GM23248 (cell line): ENCODE results near the gene PHLDA3. TPM values are rescaled to one million over a fixed set of nuclear protein-coding genes. Genes with fewer than 3 reads are reported as not detected.
"Not testable (repeated sequence)": the region's sequence is repeated elsewhere in the genome, so short reads cannot be mapped to it uniquely, and the experiment has no call there.

ENCODE experiments used
- DNase-seq: peaks from one replicate; pipeline ENCODE4 v3.0.0-alpha.2; 2015
- H2AFZ ChIP-seq: fragments of 200-600 bp; sonication (generic); 2 replicates; pipeline ENCODE4 v1.6.1; 2016; ENCODE audit warnings: antibody characterized with exemption
- H3F3A ChIP-seq: fragments of 200-600 bp; sonication (generic); 2 replicates; pipeline ENCODE4 v1.6.1; 2016; ENCODE audit warnings: mild to moderate bottlenecking, antibody characterized with exemption, mixed run types; ENCODE audit not compliant: insufficient read depth
- H3K27ac ChIP-seq: fragments of 200-600 bp; sonication (generic); 2 replicates; pipeline ENCODE4 v1.5.1; 2016; ENCODE audit warnings: mild to moderate bottlenecking
- H3K27me3 ChIP-seq: fragments of 200-600 bp; sonication (generic); replicated peaks from 2 replicates; pipeline ENCODE4 v1.6.1; 2016; ENCODE audit warnings: mild to moderate bottlenecking; ENCODE audit not compliant: insufficient read depth
- H3K36me3 ChIP-seq: fragments of 200-600 bp; sonication (generic); 2 replicates; pipeline ENCODE4 v1.6.1; 2016; ENCODE audit warnings: low read depth, mild to moderate bottlenecking
- H3K4me1 ChIP-seq: fragments of 200-600 bp; sonication (generic); 2 replicates; pipeline ENCODE4 v1.6.1; 2016; ENCODE audit warnings: mild to moderate bottlenecking; ENCODE audit not compliant: insufficient read depth
- H3K4me2 ChIP-seq: fragments of 200-600 bp; sonication (generic); one replicate; pipeline ENCODE4 v1.6.1; 2016; ENCODE audit warnings: mild to moderate bottlenecking; ENCODE audit not compliant: unreplicated experiment
- H3K4me3 ChIP-seq: fragments of 200-600 bp; sonication (generic); 2 replicates; pipeline ENCODE4 v1.5.1; 2016; ENCODE audit warnings: mild to moderate bottlenecking
- H3K79me2 ChIP-seq: fragments of 200-600 bp; sonication (generic); 2 replicates; pipeline ENCODE4 v1.6.1; 2016; ENCODE audit warnings: mild to moderate bottlenecking; ENCODE audit not compliant: insufficient read depth
- H3K9ac ChIP-seq: fragments of 200-600 bp; sonication (generic); 2 replicates; pipeline ENCODE4 v1.6.1; 2016; ENCODE audit warnings: mild to moderate bottlenecking
- H3K9me2 ChIP-seq: fragments of 200-600 bp; sonication (generic); 2 replicates; pipeline ENCODE4 v1.6.1; 2016; ENCODE audit warnings: mixed run types, mild to moderate bottlenecking, moderate library complexity; ENCODE audit not compliant: insufficient read depth
- H3K9me3 ChIP-seq: fragments of 200-600 bp; sonication (generic); one replicate; pipeline ENCODE4 v1.6.1; 2017; ENCODE audit warnings: low read depth
- H4K20me1 ChIP-seq: fragments of 200-600 bp; sonication (generic); 2 replicates; pipeline ENCODE4 v1.6.0; 2016; ENCODE audit not compliant: insufficient read depth
- EZH2 ChIP-seq: fragments of 200-600 bp; sonication (generic); IDR thresholded peaks from 2 replicates; pipeline ENCODE4 v1.6.1; 2018; ENCODE audit warnings: antibody characterized with exemption, mild to moderate bottlenecking; ENCODE audit not compliant: insufficient read depth, poor library complexity, severe bottlenecking
- EZH2phosphoT487 ChIP-seq: fragments of 200-600 bp; sonication (generic); IDR thresholded peaks from 2 replicates; pipeline ENCODE4 v1.6.1; 2018; ENCODE audit warnings: antibody characterized with exemption, moderate library complexity, mild to moderate bottlenecking, low read depth; ENCODE audit not compliant: insufficient read depth
- WGBS, 2 experiments: methylation state at CpG; one replicate each; pipeline ENCODE4 v1.1.6; 2015 to 2017; ENCODE audit warnings: low lambda C conversion rate in 2 of 2, low coverage in 1 of 2; ENCODE audit errors: missing lambda C conversion rate in 2 of 2; 5-methylcytosine and 5-hydroxymethylcytosine counted together
- in situ Hi-C: fragments of 300-500 bp; cut with MboI; formaldehyde crosslinking; loops from 2 replicates; pipeline ENCODE4 v1.15.0; 2020
- polyA plus RNA-seq: library from polyadenylated mRNA; unstranded; fragments of >200 nt; fragmentation: Nextera tagmentation; extraction: Ambion mirVana; gene quantifications from 2 replicates; pipeline ENCODE4 v1.2.1, GENCODE V29; 2016
- total RNA-seq: library from RNA; depleted of rRNA; stranded (reverse); fragments of >200 nt; shearing (Covaris generic); gene quantifications from 2 replicates; pipeline ENCODE4 v1.2.3, GENCODE V29; 2014

PHLDA3 gene
- total and polyA plus RNA-seq, 2 experiments from 2014 or later, result 112 to 162 TPM

DNA sequence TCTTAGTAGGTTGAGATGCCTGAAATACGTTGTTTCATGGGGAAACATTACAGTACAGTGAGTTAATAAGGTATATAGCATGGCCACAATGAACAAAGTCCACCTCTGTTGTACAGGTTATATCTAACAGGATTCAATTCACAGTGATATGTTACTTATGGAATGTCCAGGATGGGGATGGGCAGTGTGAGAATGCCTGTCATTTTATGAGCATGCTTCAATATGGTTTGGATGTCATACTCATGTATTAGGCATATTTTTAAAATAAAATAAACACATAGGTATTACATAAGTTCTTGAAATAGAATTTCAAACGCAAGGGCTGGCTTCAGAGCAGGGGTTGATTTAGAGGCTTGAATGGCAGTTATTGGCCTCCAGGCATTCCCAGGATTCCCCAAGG lies 6.1 kb upstream of the PHLDA3 start:
- Histone ChIP-seq H3K27me3 (no peaks in the 10 kb centered on the region), H3F3A (peaks cover 28% of the 10 kb centered on the region), H3K9me3 (no peaks in the 10 kb centered on the region), H3K79me2 (no peaks in the 10 kb centered on the region), H3K4me1 (peaks cover 44% of the 10 kb centered on the region), H3K27ac (no peak overlapping the region), H3K36me3 (no peaks in the 10 kb centered on the region), H2AFZ (no peak overlapping the region), H3K4me3 (no peak overlapping the region), H4K20me1 (no peaks in the 10 kb centered on the region), H3K9ac (no peak overlapping the region), H3K4me2 (no peak overlapping the region), H3K9me2 (no peaks in the 10 kb centered on the region)
- WGBS, 2 experiments, result 68 to 69% methylated on average over 2 of the region's 2 CpGs
- DNase-seq, result no peak
- in situ Hi-C loops, result no loop called here
- TF ChIP-seq EZH2 (no peak), EZH2phosphoT487 (no peak)

- Histone ChIP-seq H3K36me3 (no peaks in the 10 kb centered on the region), H3K4me3 (no peak overlapping the region), H2AFZ (no peak overlapping the region), H3K27me3 (no peaks in the 10 kb centered on the region), H3K9me2 (no peaks in the 10 kb centered on the region), H4K20me1 (no peaks in the 10 kb centered on the region), H3F3A (peaks cover 24% of the 10 kb centered on the region), H3K79me2 (peaks cover 6% of the 10 kb centered on the region), H3K4me2 (no peak overlapping the region), H3K9ac (no peak overlapping the region), H3K9me3 (no peaks in the 10 kb centered on the region), H3K27ac (no peak overlapping the region), H3K4me1 (peaks cover 35% of the 10 kb centered on the region)
- in situ Hi-C loops, result no loop called here
- no peak for DNase-seq
- TF ChIP-seq EZH2, result no peak
- no peak for TF ChIP-seq EZH2phosphoT487
- WGBS, 2 experiments, result 95 to 97% methylated on average over 2 of the region's 2 CpGs
Measured at GRCh38 chr1:201473296-201473695, 4.3 kb upstream of the PHLDA3 start.

DNA sequence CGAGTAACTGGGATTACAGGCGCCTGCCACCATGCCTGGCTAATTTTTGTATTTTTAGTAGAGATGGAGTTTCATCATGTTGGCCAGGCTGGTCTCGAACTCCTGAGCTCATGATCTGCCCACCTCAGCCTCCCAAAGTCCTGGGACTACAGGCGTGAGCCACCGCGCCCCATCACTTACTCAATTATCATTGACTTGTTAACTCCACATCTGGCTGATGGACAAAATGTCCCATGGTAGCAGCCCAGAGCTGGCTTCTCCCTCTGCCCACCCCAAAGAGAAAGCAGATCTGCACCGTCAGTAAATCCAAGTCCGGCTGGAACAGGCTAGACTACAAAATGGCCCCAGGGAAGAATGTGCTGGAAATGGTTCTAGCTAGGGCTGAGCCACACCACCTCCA lies 3.3 kb upstream of the PHLDA3 start:
- H3K9me3 ChIP-seq, in situ Hi-C loops: not testable (repeated sequence)

DNA sequence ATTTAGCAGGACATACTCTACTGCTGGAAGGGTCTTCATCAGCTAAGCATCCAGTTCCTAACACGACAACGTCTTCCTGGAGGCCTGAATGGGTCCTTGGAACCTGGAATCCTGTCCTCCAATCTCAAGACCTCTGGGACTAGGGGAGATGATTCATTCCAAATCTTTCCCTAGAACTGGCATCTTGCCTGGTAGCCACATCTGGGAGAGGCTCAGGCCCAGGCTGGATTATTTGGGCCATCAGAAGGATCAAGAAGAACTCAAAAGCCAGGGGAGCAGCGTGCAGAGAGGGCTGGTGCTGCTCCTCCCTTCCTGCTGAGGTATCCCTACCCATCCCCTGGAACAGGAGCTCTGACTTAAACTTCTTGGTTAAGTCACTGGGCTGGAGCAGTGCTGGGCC lies 2.8 kb upstream of the PHLDA3 start:
- Histone ChIP-seq H3K36me3 (no peaks in the 10 kb centered on the region), H2AFZ (no peak overlapping the region), H3F3A (peaks cover 19% of the 10 kb centered on the region; the same call in 1 of the 2 replicates), H3K27me3 (no peaks in the 10 kb centered on the region), H3K79me2 (peaks cover 21% of the 10 kb centered on the region), H3K27ac (no peak overlapping the region; the same call in 1 of the 2 replicates), H3K9me3 (no peaks in the 10 kb centered on the region), H3K4me1 (peaks cover 24% of the 10 kb centered on the region), H3K4me3 (no peak overlapping the region), H3K9me2 (no peaks in the 10 kb centered on the region), H3K4me2 (no peak overlapping the region), H3K9ac (no peak overlapping the region), H4K20me1 (no peaks in the 10 kb centered on the region)
- TF ChIP-seq EZH2, result no peak
- TF ChIP-seq EZH2phosphoT487, result no peak
- DNase-seq, result peak; percentile 93
- WGBS, 2 experiments, result 26 to 35% methylated on average over 3 of the region's 3 CpGs
- in situ Hi-C loops, result no loop called here

More for the DNA sequence above, 3.3 kb upstream of the PHLDA3 start:
- not testable (repeated sequence) for H4K20me1 ChIP-seq, H2AFZ ChIP-seq, DNase-seq, H3K36me3 ChIP-seq, H3K4me2 ChIP-seq, H3K27ac ChIP-seq, H3K4me3 ChIP-seq, H3K27me3 ChIP-seq, H3K9me2 ChIP-seq, H3K9ac ChIP-seq
- Histone ChIP-seq H3F3A (peaks cover 22% of the 10 kb centered on the region), H3K79me2 (peaks cover 16% of the 10 kb centered on the region), H3K4me1 (peaks cover 30% of the 10 kb centered on the region)
- WGBS, 2 experiments, result 92 to 96% methylated on average over 8 of the region's 8 CpGs

DNA sequence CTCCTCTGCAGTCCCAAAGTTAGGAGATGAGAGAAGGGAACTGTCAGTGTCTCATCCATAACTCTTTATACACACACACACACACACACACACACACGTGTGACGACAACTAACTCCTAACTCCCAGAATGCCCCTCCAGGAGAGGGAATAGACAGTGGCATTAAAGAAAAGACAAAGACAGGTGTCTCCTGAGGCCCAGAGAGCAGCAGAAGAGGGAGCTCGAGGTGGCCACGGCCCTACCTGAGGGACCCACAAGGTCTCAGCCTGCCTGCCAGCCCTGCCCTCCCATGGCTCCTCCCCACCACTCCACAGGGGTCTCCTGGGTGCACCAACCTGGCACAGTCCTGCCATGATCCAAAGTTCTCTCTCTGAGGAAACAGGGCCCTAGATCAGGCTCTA lies 1.6 kb upstream of the PHLDA3 start:
- peaks cover 21% of the 10 kb centered on the region for H3F3A ChIP-seq
- no peak overlapping the region for H3K9ac ChIP-seq
- no peaks in the 10 kb centered on the region for H3K27me3 ChIP-seq
- peaks cover 4% of the 10 kb centered on the region; the same call in 1 of the 2 replicates for H3K36me3 ChIP-seq
- 86 to 91% methylated on average over 4 of the region's 4 CpGs for WGBS, 2 experiments
- TF ChIP-seq EZH2, result no peak
- TF ChIP-seq EZH2phosphoT487, result no peak
- in situ Hi-C loops, result no loop called here
- no peak overlapping the region for H2AFZ ChIP-seq
- H3K4me1 ChIP-seq, result peaks cover 20% of the 10 kb centered on the region; the same call in 1 of the 2 replicates
- H3K4me2 ChIP-seq, result no peak overlapping the region
- no peak overlapping the region for H3K4me3 ChIP-seq
- H3K9me2 ChIP-seq, result no peaks in the 10 kb centered on the region
- DNase-seq, result no peak
- H3K27ac ChIP-seq, result no peak overlapping the region
- no peaks in the 10 kb centered on the region for H3K9me3 ChIP-seq
- H4K20me1 ChIP-seq, result no peaks in the 10 kb centered on the region
- peaks cover 33% of the 10 kb centered on the region for H3K79me2 ChIP-seq
